ENCODE data around the gene FOXJ3. TPM values are rescaled to one million over a fixed set of nuclear protein-coding genes. Genes with fewer than 3 reads are reported as not detected.

Gene FOXJ3
- total RNA-seq, 1 donor from 2014 or later = 59.9 TPM

GRCh38 chr1:42318601-42319000, 16.4 kb downstream of the FOXJ3 start:
- H3K9me3 ChIP-seq = no peaks in the 10 kb centered on the region
- no peak overlapping the region for H3K27ac ChIP-seq
- no peak for DNase-seq (ENCODE audit: extremely low spot score in 2 of 2)
- TF ChIP-seq, protein P1, sequence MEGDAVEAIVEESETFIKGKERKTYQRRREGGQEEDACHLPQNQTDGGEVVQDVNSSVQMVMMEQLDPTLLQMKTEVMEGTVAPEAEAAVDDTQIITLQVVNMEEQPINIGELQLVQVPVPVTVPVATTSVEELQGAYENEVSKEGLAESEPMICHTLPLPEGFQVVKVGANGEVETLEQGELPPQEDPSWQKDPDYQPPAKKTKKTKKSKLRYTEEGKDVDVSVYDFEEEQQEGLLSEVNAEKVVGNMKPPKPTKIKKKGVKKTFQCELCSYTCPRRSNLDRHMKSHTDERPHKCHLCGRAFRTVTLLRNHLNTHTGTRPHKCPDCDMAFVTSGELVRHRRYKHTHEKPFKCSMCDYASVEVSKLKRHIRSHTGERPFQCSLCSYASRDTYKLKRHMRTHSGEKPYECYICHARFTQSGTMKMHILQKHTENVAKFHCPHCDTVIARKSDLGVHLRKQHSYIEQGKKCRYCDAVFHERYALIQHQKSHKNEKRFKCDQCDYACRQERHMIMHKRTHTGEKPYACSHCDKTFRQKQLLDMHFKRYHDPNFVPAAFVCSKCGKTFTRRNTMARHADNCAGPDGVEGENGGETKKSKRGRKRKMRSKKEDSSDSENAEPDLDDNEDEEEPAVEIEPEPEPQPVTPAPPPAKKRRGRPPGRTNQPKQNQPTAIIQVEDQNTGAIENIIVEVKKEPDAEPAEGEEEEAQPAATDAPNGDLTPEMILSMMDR (IDR thresholded peaks at IDR 0.05) = no peak
- TF ChIP-seq POLR2A (IDR thresholded peaks at IDR 0.05) (no peak), POLR2AphosphoS5 (IDR thresholded peaks at IDR 0.05; ENCODE audit: insufficient read depth in 1 of 2, low read depth in 1 of 2) (no peak)
- peaks cover 80% of the 10 kb centered on the region for H3K4me1 ChIP-seq
- intact Hi-C loops (cut with DNase I) = no loop called here
- H3K4me3 ChIP-seq = no peak overlapping the region
- H3K36me3 ChIP-seq = no peaks in the 10 kb centered on the region
- no peaks in the 10 kb centered on the region for H3K27me3 ChIP-seq

DNA sequence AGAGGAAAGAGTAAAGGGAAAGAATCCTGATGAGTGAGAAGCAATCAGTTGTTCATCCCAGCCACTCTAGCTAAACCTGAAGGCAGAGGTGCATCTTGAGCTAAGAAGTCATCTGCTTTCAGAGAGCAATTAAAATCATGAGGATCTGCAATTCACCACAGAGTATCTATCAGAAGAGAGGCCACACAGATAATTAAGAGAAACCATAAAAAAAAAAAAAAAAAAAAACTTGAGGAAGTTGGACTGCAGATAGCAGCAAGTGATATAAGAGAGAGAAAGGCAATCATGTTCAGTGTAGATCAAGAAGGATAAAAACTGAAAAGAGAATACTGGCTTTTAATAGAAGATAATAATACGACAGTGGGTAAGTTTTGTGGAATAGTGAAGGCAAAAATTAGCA, 17.7 kb downstream of the FOXJ3 start:
- DNase-seq (ENCODE audit: extremely low spot score in 2 of 2) = no peak
- H3K36me3 ChIP-seq = no peaks in the 10 kb centered on the region
- no peak for TF ChIP-seq POLR2A (IDR thresholded peaks at IDR 0.05)
- no peak for TF ChIP-seq POLR2AphosphoS5 (IDR thresholded peaks at IDR 0.05; ENCODE audit: insufficient read depth in 1 of 2, low read depth in 1 of 2)
- TF ChIP-seq, protein P1 (IDR thresholded peaks at IDR 0.05) = no peak
- peaks cover 80% of the 10 kb centered on the region for H3K4me1 ChIP-seq
- no peak overlapping the region for H3K27ac ChIP-seq
- no peak overlapping the region for H3K4me3 ChIP-seq
- intact Hi-C loops (cut with DNase I) = no loop called here
- H3K27me3 ChIP-seq = no peaks in the 10 kb centered on the region
- H3K9me3 ChIP-seq = no peaks in the 10 kb centered on the region

GRCh38 chr1:42316292-42316691, 18.7 kb downstream of the FOXJ3 start:
- Histone ChIP-seq H3K36me3 (no peaks in the 10 kb centered on the region), H3K27ac (no peak overlapping the region), H3K4me3 (no peak overlapping the region), H3K9me3 (no peaks in the 10 kb centered on the region), H3K27me3 (no peaks in the 10 kb centered on the region), H3K4me1 (peaks cover 73% of the 10 kb centered on the region)
- no peak for TF ChIP-seq POLR2A (IDR thresholded peaks at IDR 0.05)
- TF ChIP-seq, protein P1 (IDR thresholded peaks at IDR 0.05) = no peak
- no peak for TF ChIP-seq POLR2AphosphoS5 (IDR thresholded peaks at IDR 0.05; ENCODE audit: insufficient read depth in 1 of 2, low read depth in 1 of 2)
- intact Hi-C loops (cut with DNase I) = no loop called here
- no peak for DNase-seq (ENCODE audit: extremely low spot score in 2 of 2)

DNA sequence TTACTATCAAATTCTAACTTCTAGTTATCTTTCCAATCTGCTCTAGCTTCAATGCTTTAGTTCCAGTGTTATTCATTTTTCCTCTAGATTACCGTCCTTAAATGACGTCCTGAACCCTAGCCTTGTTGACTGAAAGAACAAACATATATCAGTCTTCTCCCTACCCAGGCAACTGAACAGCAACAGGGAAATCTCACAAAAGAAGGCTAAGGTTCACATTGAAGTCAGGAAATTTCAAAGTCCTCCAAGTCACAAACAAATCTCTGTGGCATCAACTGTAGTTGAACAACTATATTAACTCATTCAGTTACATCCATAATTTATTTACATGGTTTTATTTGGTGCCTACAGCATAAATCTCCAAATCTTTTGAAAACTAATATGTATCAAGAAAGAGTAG, 19.5 kb downstream of the FOXJ3 start:
- no peaks in the 10 kb centered on the region for H3K27me3 ChIP-seq
- DNase-seq (ENCODE audit: extremely low spot score in 2 of 2) = no peak
- intact Hi-C loops (cut with DNase I) = loop anchor here (2.0 kb wide), 1 partner anchor 19 kb away; the partner anchor contains the start of gene FOXJ3
- H3K27ac ChIP-seq = no peak overlapping the region
- no peaks in the 10 kb centered on the region for H3K9me3 ChIP-seq
- H3K36me3 ChIP-seq = no peaks in the 10 kb centered on the region
- peaks cover 65% of the 10 kb centered on the region for H3K4me1 ChIP-seq
- TF ChIP-seq, protein P1 (IDR thresholded peaks at IDR 0.05) = no peak
- TF ChIP-seq POLR2A (IDR thresholded peaks at IDR 0.05) (no peak), POLR2AphosphoS5 (IDR thresholded peaks at IDR 0.05; ENCODE audit: insufficient read depth in 1 of 2, low read depth in 1 of 2) (no peak)
- no peak overlapping the region for H3K4me3 ChIP-seq

DNA sequence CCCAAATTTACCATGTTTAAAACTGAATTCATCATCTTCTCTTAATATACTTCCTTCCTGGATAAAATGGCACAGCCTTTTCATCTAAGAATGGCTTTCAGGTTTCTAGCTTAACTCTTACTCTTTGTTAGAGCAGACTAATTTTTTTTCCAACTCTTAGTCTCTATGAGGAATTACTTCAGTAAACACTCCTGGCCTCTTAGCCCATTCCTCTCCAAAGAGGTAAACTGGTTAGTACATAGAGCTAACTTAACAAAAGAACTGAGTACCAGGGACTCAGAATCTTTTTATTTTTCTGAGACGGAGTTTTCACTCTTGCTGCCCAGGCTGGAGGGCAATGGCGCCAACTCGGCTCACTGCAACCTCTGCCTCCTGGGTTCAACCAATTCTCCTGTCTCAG, 21.1 kb downstream of the FOXJ3 start:
- intact Hi-C loops (cut with DNase I) = loop anchor here (2.0 kb wide), 1 partner anchor 21 kb away; the partner anchor contains the start of gene FOXJ3
- peaks cover 50% of the 10 kb centered on the region for H3K4me1 ChIP-seq
- H3K27me3 ChIP-seq = no peaks in the 10 kb centered on the region
- no peak for DNase-seq (ENCODE audit: extremely low spot score in 2 of 2)
- TF ChIP-seq POLR2A (IDR thresholded peaks at IDR 0.05) (no peak), POLR2AphosphoS5 (IDR thresholded peaks at IDR 0.05; ENCODE audit: insufficient read depth in 1 of 2, low read depth in 1 of 2) (no peak)
- TF ChIP-seq, protein P1 (IDR thresholded peaks at IDR 0.05) = no peak
- no peaks in the 10 kb centered on the region for H3K9me3 ChIP-seq
- no peak overlapping the region for H3K4me3 ChIP-seq
- no peaks in the 10 kb centered on the region for H3K36me3 ChIP-seq
- no peak overlapping the region for H3K27ac ChIP-seq

All from vagina (tissue), 2 donors.